ENCODE data around the gene SHC4.

GRCh38 chr15:48833526-48834239 is 130.0 kb downstream of the SHC4 start:
- TF ChIP-seq RAD21 (conservative IDR thresholded peaks at IDR 0.05) (no peak), MXI1 (conservative IDR thresholded peaks at IDR 0.05; ENCODE audit: poor library complexity, severe bottlenecking) (no peak)
- TF ChIP-seq, protein P1, sequence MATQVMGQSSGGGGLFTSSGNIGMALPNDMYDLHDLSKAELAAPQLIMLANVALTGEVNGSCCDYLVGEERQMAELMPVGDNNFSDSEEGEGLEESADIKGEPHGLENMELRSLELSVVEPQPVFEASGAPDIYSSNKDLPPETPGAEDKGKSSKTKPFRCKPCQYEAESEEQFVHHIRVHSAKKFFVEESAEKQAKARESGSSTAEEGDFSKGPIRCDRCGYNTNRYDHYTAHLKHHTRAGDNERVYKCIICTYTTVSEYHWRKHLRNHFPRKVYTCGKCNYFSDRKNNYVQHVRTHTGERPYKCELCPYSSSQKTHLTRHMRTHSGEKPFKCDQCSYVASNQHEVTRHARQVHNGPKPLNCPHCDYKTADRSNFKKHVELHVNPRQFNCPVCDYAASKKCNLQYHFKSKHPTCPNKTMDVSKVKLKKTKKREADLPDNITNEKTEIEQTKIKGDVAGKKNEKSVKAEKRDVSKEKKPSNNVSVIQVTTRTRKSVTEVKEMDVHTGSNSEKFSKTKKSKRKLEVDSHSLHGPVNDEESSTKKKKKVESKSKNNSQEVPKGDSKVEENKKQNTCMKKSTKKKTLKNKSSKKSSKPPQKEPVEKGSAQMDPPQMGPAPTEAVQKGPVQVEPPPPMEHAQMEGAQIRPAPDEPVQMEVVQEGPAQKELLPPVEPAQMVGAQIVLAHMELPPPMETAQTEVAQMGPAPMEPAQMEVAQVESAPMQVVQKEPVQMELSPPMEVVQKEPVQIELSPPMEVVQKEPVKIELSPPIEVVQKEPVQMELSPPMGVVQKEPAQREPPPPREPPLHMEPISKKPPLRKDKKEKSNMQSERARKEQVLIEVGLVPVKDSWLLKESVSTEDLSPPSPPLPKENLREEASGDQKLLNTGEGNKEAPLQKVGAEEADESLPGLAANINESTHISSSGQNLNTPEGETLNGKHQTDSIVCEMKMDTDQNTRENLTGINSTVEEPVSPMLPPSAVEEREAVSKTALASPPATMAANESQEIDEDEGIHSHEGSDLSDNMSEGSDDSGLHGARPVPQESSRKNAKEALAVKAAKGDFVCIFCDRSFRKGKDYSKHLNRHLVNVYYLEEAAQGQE (IDR thresholded peaks at IDR 0.05; ENCODE audit: borderline replicate concordance), result no peak
